RCC 7860 (cell line): Measurements from ENCODE around the gene TSHZ2.
"Not testable (repeated sequence)": the region's sequence is repeated elsewhere in the genome, so short reads cannot be mapped to it uniquely, and the experiment has no call there.

Source experiments
- DNase-seq: peaks from one replicate; pipeline ENCODE4 v3.0.0-alpha.2; 2015; ENCODE audit warnings: low spot score
- FAIRE-seq: peaks from 2 replicates; lab custom pipeline; 2012; peaks lifted over from hg19 to GRCh38; lab: Jason Lieb, UNC

Gene TSHZ2

GRCh38 chr20:53523615-53524014 lies 551.5 kb downstream of the TSHZ2 start:
- DNase-seq, FAIRE-seq: not testable (repeated sequence)

- FAIRE-seq (no peak), DNase-seq (no peak)
Measured at GRCh38 chr20:53524589-53525312, 552.6 kb downstream of the TSHZ2 start.

- DNase-seq, result no peak
- FAIRE-seq, result no peak
Measured at GRCh38 chr20:53527196-53527595, 555.0 kb downstream of the TSHZ2 start.

GRCh38 chr20:53529658-53530057 lies 557.5 kb downstream of the TSHZ2 start:
- no peak for FAIRE-seq

GRCh38 chr20:53530440-53530839 lies 558.3 kb downstream of the TSHZ2 start:
- DNase-seq (no peak), FAIRE-seq (no peak)

More at GRCh38 chr20:53529658-53530057, 557.5 kb downstream of the TSHZ2 start:
- DNase-seq, result no peak

GRCh38 chr20:53532654-53533312 lies 560.6 kb downstream of the TSHZ2 start:
- not testable (repeated sequence) for FAIRE-seq

GRCh38 chr20:53533500-53533899 lies 561.3 kb downstream of the TSHZ2 start:
- DNase-seq, result no peak
- FAIRE-seq, result no peak

More at GRCh38 chr20:53532654-53533312, 560.6 kb downstream of the TSHZ2 start:
- DNase-seq, result not testable (repeated sequence)

- DNase-seq (no peak), FAIRE-seq (no peak)
Measured at GRCh38 chr20:53534037-53534436, 561.9 kb downstream of the TSHZ2 start.

- no peak for FAIRE-seq
- no peak for DNase-seq
Measured at GRCh38 chr20:53535878-53536277, 563.7 kb downstream of the TSHZ2 start.

- not testable (repeated sequence) for FAIRE-seq, DNase-seq
Measured at GRCh38 chr20:53536382-53536781, 564.2 kb downstream of the TSHZ2 start.

- DNase-seq, result no peak
- no peak for FAIRE-seq
Measured at GRCh38 chr20:53539516-53539915, 567.4 kb downstream of the TSHZ2 start.
